Putamen (tissue), 1 donor: ENCODE measurements around the gene MLLT10.
"Not testable (repeated sequence)": the region's sequence is repeated elsewhere in the genome, so short reads cannot be mapped to it uniquely, and the experiment has no call there.

Experiments used
- DNase-seq: peaks from one replicate; pipeline ENCODE4 v3.0.0-alpha.2; 2016; ENCODE audit warnings: low spot score

Gene MLLT10

GRCh38 chr10:21694631-21695030, 160.6 kb downstream of the MLLT10 start:
- no peak for DNase-seq

GRCh38 chr10:21696302-21696701, 162.3 kb downstream of the MLLT10 start:
- DNase-seq = no peak

- no peak for DNase-seq
These were observed 165.5 kb downstream of the MLLT10 start for GRCh38 chr10:21699575-21699974.

GRCh38 chr10:21700474-21700873, 166.4 kb downstream of the MLLT10 start:
- DNase-seq = no peak

- DNase-seq = no peak
These were observed 168.6 kb downstream of the MLLT10 start for GRCh38 chr10:21702633-21703111.

GRCh38 chr10:21705142-21705827, 171.3 kb downstream of the MLLT10 start:
- DNase-seq = no peak

GRCh38 chr10:21705828-21706176, 171.8 kb downstream of the MLLT10 start:
- DNase-seq = no peak

- DNase-seq = no peak
These were observed 173.5 kb downstream of the MLLT10 start for GRCh38 chr10:21707498-21707897.

GRCh38 chr10:21712975-21713374, 178.9 kb downstream of the MLLT10 start:
- no peak for DNase-seq

- DNase-seq = no peak
These were observed 181.6 kb downstream of the MLLT10 start for GRCh38 chr10:21715531-21716195.

- DNase-seq = not testable (repeated sequence)
These were observed 183.5 kb downstream of the MLLT10 start for GRCh38 chr10:21717437-21718054.

GRCh38 chr10:21719502-21719901, 185.5 kb downstream of the MLLT10 start:
- no peak for DNase-seq

GRCh38 chr10:21720090-21720489, 186.1 kb downstream of the MLLT10 start:
- peak; percentile 40 for DNase-seq

- no peak for DNase-seq
These were observed 187.1 kb downstream of the MLLT10 start for GRCh38 chr10:21721000-21721665.

- DNase-seq = no peak
These were observed 188.2 kb downstream of the MLLT10 start for GRCh38 chr10:21722209-21722608.

- DNase-seq = no peak
These were observed 190.1 kb downstream of the MLLT10 start for GRCh38 chr10:21724020-21724589.

GRCh38 chr10:21724687-21725367, 190.8 kb downstream of the MLLT10 start:
- peak; percentile 91 for DNase-seq

- DNase-seq = no peak
These were observed 192.7 kb downstream of the MLLT10 start for GRCh38 chr10:21726601-21727225.

- no peak for DNase-seq
These were observed 193.6 kb downstream of the MLLT10 start for GRCh38 chr10:21727452-21728168.

- no peak for DNase-seq
These were observed 194.6 kb downstream of the MLLT10 start for GRCh38 chr10:21728618-21729017.
